Panc1 (cell line): ENCODE results near the gene HIPK3. TPM values are rescaled to one million over a fixed set of nuclear protein-coding genes. Genes with fewer than 3 reads are reported as not detected.

ENCODE experiments used
- ATAC-seq: fragments of 200-7000 bp; cut with Tn5 transposase; 2 replicates; pipeline ENCODE4 v1.9.1; 2020; ENCODE audit warnings: mild to moderate bottlenecking, moderate library complexity
- BruUV-seq: library from RNA; stranded (reverse); fragments of 400-500 nt; replicated peaks from 2 replicates; lab custom pipeline; 2021; lab: Mats Ljungman, UMichigan
- CTCF ChIA-PET: fragments of 300-600 bp; sonication (Branson Sonifier 250); formaldehyde crosslinking; loops from one replicate; lab custom pipeline; 2022; ENCODE audit warnings: antibody characterized with exemption; lab: Charles Lee
- POLR2A ChIA-PET: fragments of 300-600 bp; sonication (Branson Sonifier 250); formaldehyde crosslinking; loops from one replicate; lab custom pipeline; 2022; ENCODE audit warnings: antibody characterized with exemption; lab: Charles Lee
- DNase-seq: peaks from one replicate; pipeline ENCODE4 v3.0.0-alpha.2; 2010; ENCODE audit warnings: low read depth, low spot score
- H3K27ac ChIP-seq: 2 replicates; pipeline ENCODE4 v1.5.1; 2011; ENCODE audit warnings: mild to moderate bottlenecking, low read length, inconsistent platforms
- H3K27me3 ChIP-seq: fragments of 200-500 bp; sonication (Bioruptor generic); 2 replicates; pipeline ENCODE4 v1.6.0; 2014; ENCODE audit warnings: low read length, inconsistent platforms; ENCODE audit not compliant: control insufficient read depth, insufficient read depth
- H3K36me3 ChIP-seq: fragments of 200-500 bp; sonication (Bioruptor generic); 2 replicates; pipeline ENCODE4 v1.5.1; 2014; ENCODE audit warnings: inconsistent platforms, mild to moderate bottlenecking, low read length, moderate library complexity; ENCODE audit not compliant: control insufficient read depth, insufficient read depth
- H3K4me1 ChIP-seq: 2 replicates; pipeline ENCODE4 v1.5.1; 2011; ENCODE audit warnings: inconsistent platforms, mild to moderate bottlenecking, low read length, moderate library complexity; ENCODE audit not compliant: control insufficient read depth, insufficient read depth
- H3K4me3 ChIP-seq, 2 experiments: 2 replicates each; pipeline ENCODE4 v1.5.1; 2011 to 2012; ENCODE audit warnings: low read depth in 2 of 2, low read length in 2 of 2, mild to moderate bottlenecking in 2 of 2, inconsistent platforms in 1 of 2, moderate library complexity in 1 of 2
- H3K9me3 ChIP-seq: fragments of 200-500 bp; sonication (Bioruptor generic); 2 replicates; pipeline ENCODE4 v1.5.1; 2014; ENCODE audit warnings: low read depth, mild to moderate bottlenecking, inconsistent platforms, low read length, moderate library complexity; ENCODE audit not compliant: control insufficient read depth, insufficient read depth
- CTCF ChIP-seq: fragments of 450-650 bp; IDR thresholded peaks from 2 replicates; pipeline ENCODE4 v1.5.1; 2017; ENCODE audit warnings: mild to moderate bottlenecking
- POLR2AphosphoS5 ChIP-seq: IDR thresholded peaks from 2 replicates; pipeline ENCODE4 v1.6.1; 2012; ENCODE audit warnings: mild to moderate bottlenecking, low read depth, low read length, moderate library complexity
- REST ChIP-seq, 2 experiments: IDR thresholded peaks; 2 replicates each; pipeline ENCODE4 v1.6.1; 2011 to 2012; ENCODE audit warnings: low read depth in 2 of 2, control low read depth in 1 of 2, low read length in 1 of 2, mild to moderate bottlenecking in 1 of 2, moderate library complexity in 1 of 2; ENCODE audit not compliant: insufficient read depth in 1 of 2
- SIN3A ChIP-seq: IDR thresholded peaks from 2 replicates; pipeline ENCODE4 v1.6.1; 2012; ENCODE audit warnings: low read depth, mild to moderate bottlenecking, low read length, moderate library complexity, borderline replicate concordance; ENCODE audit not compliant: insufficient read depth
- TCF7L2 ChIP-seq: IDR thresholded peaks from 2 replicates; pipeline ENCODE4 v1.6.1; 2011; ENCODE audit warnings: mild to moderate bottlenecking, low read depth, low read length, inconsistent platforms
- in situ Hi-C: cut with HindIII; loops from 2 replicates; pipeline ENCODE4 v1.10.0; 2016; ENCODE audit warnings: low sequenced_read_pairs, low pct_unique_long_range_greater_than_20kb
- intact Hi-C: fragments of 100-400 bp; cut with micrococcal nuclease; formaldehyde crosslinking; loops from one replicate; pipeline ENCODE4 v1.10.0; 2022; ENCODE audit not compliant: unreplicated experiment
- total RNA-seq: library from RNA; stranded (reverse); gene quantifications from one replicate; pipeline ENCODE4 v1.2.1, GENCODE V29; 2021; ENCODE audit not compliant: unreplicated experiment

Gene HIPK3
- total RNA-seq, 1 experiment from 2014 or later: 72.2 TPM

DNA sequence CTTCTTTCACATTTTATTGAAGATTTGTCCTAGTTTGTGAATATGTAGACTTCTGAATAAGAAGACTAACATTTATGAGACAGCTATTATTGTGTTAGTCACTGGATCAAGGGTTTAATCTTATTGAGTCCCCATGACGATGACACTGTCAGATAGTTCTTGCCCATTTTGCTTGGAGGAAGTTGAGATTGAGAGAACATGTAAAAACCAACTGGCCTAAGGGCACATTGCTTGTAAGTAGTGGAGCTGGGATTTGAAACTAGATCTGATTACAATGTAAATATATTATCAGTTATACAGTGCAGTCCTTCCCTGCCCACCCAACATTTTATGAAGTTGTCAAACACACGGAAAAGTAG lies 134.7 kb downstream of the HIPK3 start:
- TF ChIP-seq CTCF (no peak), REST (IDR thresholded peaks at IDR 0.05; ENCODE audit: insufficient read depth in 1 of 2, low read depth in 2 of 2, low read length in 1 of 2) (no peak)
- DNase-seq: no peak

DNA sequence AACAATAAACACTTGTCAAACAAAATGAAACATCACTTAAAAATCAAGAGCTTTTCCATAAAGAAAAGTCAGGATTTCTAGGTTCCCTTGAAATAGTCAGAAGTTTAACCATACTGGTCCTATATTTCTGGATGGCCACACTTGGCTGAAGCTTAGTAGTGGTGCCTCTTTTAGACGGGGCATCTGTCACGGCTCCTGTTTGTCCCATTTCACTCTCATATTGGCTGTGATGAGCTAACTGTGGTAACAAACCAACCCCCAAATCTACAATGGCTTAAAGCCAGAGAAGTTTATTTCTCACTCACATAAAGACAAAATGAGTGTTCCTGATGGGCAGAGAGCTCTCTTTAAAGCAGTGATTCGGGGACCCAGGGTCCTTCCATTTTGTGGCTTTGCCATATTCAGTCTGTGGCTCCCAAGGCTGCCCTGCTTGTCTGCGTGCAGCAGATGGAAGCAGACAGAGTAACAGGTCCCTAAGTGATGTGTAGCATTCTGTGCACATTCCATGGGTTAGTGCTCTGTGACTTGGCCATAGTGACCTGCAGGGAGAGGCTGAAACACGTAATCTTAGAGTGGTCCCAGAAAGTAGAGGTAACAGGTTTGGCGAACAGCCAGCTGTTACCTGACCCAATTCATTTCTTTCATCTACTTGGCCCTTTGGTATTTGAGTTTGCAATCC lies 137.4 kb downstream of the HIPK3 start:
- H3K4me3 ChIP-seq: no peak overlapping the region
- ChIA-PET CTCF (no interaction called here), POLR2A (interaction anchor here (1.0 kb wide), 1 partner anchor 8 kb away, joined by 3 read pairs; no protein-coding TSS in a partner anchor)
- H3K9me3 ChIP-seq: no peaks in the 10 kb centered on the region
- no TSS peak for BruUV-seq
- DNase-seq (no peak), ATAC-seq (no peak)
- no peak for TF ChIP-seq SIN3A
- TF ChIP-seq CTCF: no peak
- TF ChIP-seq TCF7L2: no peak
- no peak for TF ChIP-seq POLR2AphosphoS5
- TF ChIP-seq REST (IDR thresholded peaks at IDR 0.05; ENCODE audit: insufficient read depth in 1 of 2, low read depth in 2 of 2, low read length in 1 of 2): no peak
- H3K36me3 ChIP-seq: no peaks in the 10 kb centered on the region
- no peaks in the 10 kb centered on the region for H3K4me1 ChIP-seq
- intact Hi-C loops: no loop called here
- no peaks in the 10 kb centered on the region for H3K27me3 ChIP-seq
- H3K27ac ChIP-seq: no peak overlapping the region
- in situ Hi-C loops: no loop called here

More for the DNA sequence above, 134.7 kb downstream of the HIPK3 start:
- Histone ChIP-seq H3K27me3 (no peaks in the 10 kb centered on the region), H3K27ac (no peak overlapping the region), H3K4me1 (no peaks in the 10 kb centered on the region), H3K9me3 (no peaks in the 10 kb centered on the region), H3K4me3 (no peak overlapping the region), H3K36me3 (no peaks in the 10 kb centered on the region)
- no peak for ATAC-seq
- no TSS peak for BruUV-seq
- in situ Hi-C loops (no loop called here), intact Hi-C loops (no loop called here)
- CTCF ChIA-PET: interaction anchor here (1.0 kb wide), 1 partner anchor 73 kb away, joined by 3 read pairs; no protein-coding TSS in a partner anchor
- POLR2A ChIA-PET: no interaction called here
